GM18861 (cell line): ENCODE measurements around the gene MTHFD2L.
"Not testable (repeated sequence)": the region's sequence is repeated elsewhere in the genome, so short reads cannot be mapped to it uniquely, and the experiment has no call there.

ENCODE experiments used
- ATAC-seq: cut with Tn5 transposase; IDR thresholded peaks from one replicate; pipeline ENCODE4 v1.9.1; 2021; ENCODE audit not compliant: unreplicated experiment

Gene MTHFD2L

GRCh38 chr4:74157561-74158465, at the start of gene MTHFD2L:
MTHFD2L (plus strand) TSS chr4:74158118; CDS start chr4:74158139, 21 bp downstream.
- ATAC-seq: peak; percentile 97

GRCh38 chr4:74108457-74109115, 49.3 kb upstream of the MTHFD2L start:
- no peak for ATAC-seq

GRCh38 chr4:74109116-74109869, 48.6 kb upstream of the MTHFD2L start:
- no peak for ATAC-seq

GRCh38 chr4:74109870-74110605, 47.9 kb upstream of the MTHFD2L start:
- no peak for ATAC-seq

- no peak for ATAC-seq
These were observed 47.2 kb upstream of the MTHFD2L start for GRCh38 chr4:74110670-74111069.

- ATAC-seq: no peak
These were observed 46.5 kb upstream of the MTHFD2L start for GRCh38 chr4:74111306-74111975.

GRCh38 chr4:74111990-74112389, 45.9 kb upstream of the MTHFD2L start:
- ATAC-seq: no peak

GRCh38 chr4:74112399-74113105, 45.4 kb upstream of the MTHFD2L start:
- no peak for ATAC-seq

- no peak for ATAC-seq
These were observed 43.7 kb upstream of the MTHFD2L start for GRCh38 chr4:74114234-74114633.

- no peak for ATAC-seq
These were observed 40.8 kb upstream of the MTHFD2L start for GRCh38 chr4:74117024-74117534.

GRCh38 chr4:74118600-74119338, 39.1 kb upstream of the MTHFD2L start:
- no peak for ATAC-seq

- no peak for ATAC-seq
These were observed 37.8 kb upstream of the MTHFD2L start for GRCh38 chr4:74120086-74120485.

- no peak for ATAC-seq
These were observed 36.0 kb upstream of the MTHFD2L start for GRCh38 chr4:74121643-74122579.

- ATAC-seq: no peak
These were observed 34.7 kb upstream of the MTHFD2L start for GRCh38 chr4:74123065-74123728.

- ATAC-seq: no peak
These were observed 32.9 kb upstream of the MTHFD2L start for GRCh38 chr4:74125029-74125428.

- ATAC-seq: no peak
These were observed 30.2 kb upstream of the MTHFD2L start for GRCh38 chr4:74127745-74128144.

- ATAC-seq: not testable (repeated sequence)
These were observed 27.1 kb upstream of the MTHFD2L start for GRCh38 chr4:74130843-74131242.
